Panc1 (cell line): ENCODE data around the gene PRKCZ. TPM values are rescaled to one million over a fixed set of nuclear protein-coding genes. Genes with fewer than 3 reads are reported as not detected.

Experiments
- ATAC-seq: fragments of 200-7000 bp; cut with Tn5 transposase; 2 replicates; pipeline ENCODE4 v1.9.1; 2020; ENCODE audit warnings: mild to moderate bottlenecking, moderate library complexity
- BruUV-seq: library from RNA; stranded (reverse); fragments of 400-500 nt; replicated peaks from 2 replicates; lab custom pipeline; 2021; lab: Mats Ljungman, UMichigan
- CTCF ChIA-PET: fragments of 300-600 bp; sonication (Branson Sonifier 250); formaldehyde crosslinking; loops from one replicate; lab custom pipeline; 2022; ENCODE audit warnings: antibody characterized with exemption; lab: Charles Lee
- POLR2A ChIA-PET: fragments of 300-600 bp; sonication (Branson Sonifier 250); formaldehyde crosslinking; loops from one replicate; lab custom pipeline; 2022; ENCODE audit warnings: antibody characterized with exemption; lab: Charles Lee
- DNase-seq: peaks from one replicate; pipeline ENCODE4 v3.0.0-alpha.2; 2010; ENCODE audit warnings: low read depth, low spot score
- H3K27ac ChIP-seq: 2 replicates; pipeline ENCODE4 v1.5.1; 2011; ENCODE audit warnings: mild to moderate bottlenecking, low read length, inconsistent platforms
- H3K27me3 ChIP-seq: fragments of 200-500 bp; sonication (Bioruptor generic); 2 replicates; pipeline ENCODE4 v1.6.0; 2014; ENCODE audit warnings: low read length, inconsistent platforms; ENCODE audit not compliant: control insufficient read depth, insufficient read depth
- H3K36me3 ChIP-seq: fragments of 200-500 bp; sonication (Bioruptor generic); 2 replicates; pipeline ENCODE4 v1.5.1; 2014; ENCODE audit warnings: inconsistent platforms, mild to moderate bottlenecking, low read length, moderate library complexity; ENCODE audit not compliant: control insufficient read depth, insufficient read depth
- H3K4me1 ChIP-seq: 2 replicates; pipeline ENCODE4 v1.5.1; 2011; ENCODE audit warnings: inconsistent platforms, mild to moderate bottlenecking, low read length, moderate library complexity; ENCODE audit not compliant: control insufficient read depth, insufficient read depth
- H3K4me3 ChIP-seq, 2 experiments: 2 replicates each; pipeline ENCODE4 v1.5.1; 2011 to 2012; ENCODE audit warnings: low read depth in 2 of 2, low read length in 2 of 2, mild to moderate bottlenecking in 2 of 2, inconsistent platforms in 1 of 2, moderate library complexity in 1 of 2
- H3K9me3 ChIP-seq: fragments of 200-500 bp; sonication (Bioruptor generic); 2 replicates; pipeline ENCODE4 v1.5.1; 2014; ENCODE audit warnings: low read depth, mild to moderate bottlenecking, inconsistent platforms, low read length, moderate library complexity; ENCODE audit not compliant: control insufficient read depth, insufficient read depth
- POLR2AphosphoS5 ChIP-seq: IDR thresholded peaks from 2 replicates; pipeline ENCODE4 v1.6.1; 2012; ENCODE audit warnings: mild to moderate bottlenecking, low read depth, low read length, moderate library complexity
- SIN3A ChIP-seq: IDR thresholded peaks from 2 replicates; pipeline ENCODE4 v1.6.1; 2012; ENCODE audit warnings: low read depth, mild to moderate bottlenecking, low read length, moderate library complexity, borderline replicate concordance; ENCODE audit not compliant: insufficient read depth
- TCF7L2 ChIP-seq: IDR thresholded peaks from 2 replicates; pipeline ENCODE4 v1.6.1; 2011; ENCODE audit warnings: mild to moderate bottlenecking, low read depth, low read length, inconsistent platforms
- in situ Hi-C: cut with HindIII; loops from 2 replicates; pipeline ENCODE4 v1.10.0; 2016; ENCODE audit warnings: low sequenced_read_pairs, low pct_unique_long_range_greater_than_20kb
- intact Hi-C: fragments of 100-400 bp; cut with micrococcal nuclease; formaldehyde crosslinking; loops from one replicate; pipeline ENCODE4 v1.10.0; 2022; ENCODE audit not compliant: unreplicated experiment
- total RNA-seq: library from RNA; stranded (reverse); gene quantifications from one replicate; pipeline ENCODE4 v1.2.1, GENCODE V29; 2021; ENCODE audit not compliant: unreplicated experiment
- TF ChIP-seq, protein P1 (sequence below): fragments of 450-650 bp; IDR thresholded peaks from 2 replicates; pipeline ENCODE4 v1.5.1; 2017; ENCODE audit warnings: mild to moderate bottlenecking
- TF ChIP-seq, protein P2 (sequence below), 2 experiments: IDR thresholded peaks; 2 replicates each; pipeline ENCODE4 v1.6.1; 2011 to 2012; ENCODE audit warnings: low read depth in 2 of 2, control low read depth in 1 of 2, low read length in 1 of 2, mild to moderate bottlenecking in 1 of 2, moderate library complexity in 1 of 2; ENCODE audit not compliant: insufficient read depth in 1 of 2

The PRKCZ gene
- total RNA-seq, 1 experiment from 2014 or later, result 26.7 TPM

DNA sequence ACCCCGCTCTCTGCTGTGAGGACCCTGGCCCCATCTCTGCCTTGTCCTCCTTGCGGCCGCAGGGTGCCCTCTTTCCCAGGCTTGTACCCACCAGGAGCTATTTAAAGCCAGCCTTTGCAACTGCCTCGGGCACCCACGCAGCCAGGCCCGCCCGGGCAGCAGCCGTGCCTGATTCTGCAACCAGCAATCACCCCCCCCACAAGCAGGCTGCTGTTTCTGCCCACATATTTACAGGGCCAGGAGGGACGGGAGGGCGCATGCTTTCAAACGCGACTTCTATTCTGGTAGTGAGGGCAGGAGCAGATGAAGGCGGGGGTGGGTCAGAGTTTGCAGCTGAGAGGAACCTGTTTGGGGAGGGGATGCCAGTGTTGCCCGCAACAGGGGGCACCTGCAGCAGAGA, 17.5 kb upstream of the PRKCZ start:
- H3K27ac ChIP-seq, result no peak overlapping the region
- no peaks in the 10 kb centered on the region for H3K27me3 ChIP-seq
- in situ Hi-C loops (no loop called here), intact Hi-C loops (no loop called here)
- no peaks in the 10 kb centered on the region for H3K4me1 ChIP-seq
- TF ChIP-seq TCF7L2, result no peak
- no peak for TF ChIP-seq SIN3A
- TF ChIP-seq POLR2AphosphoS5, result no peak
- TF ChIP-seq, protein P1, sequence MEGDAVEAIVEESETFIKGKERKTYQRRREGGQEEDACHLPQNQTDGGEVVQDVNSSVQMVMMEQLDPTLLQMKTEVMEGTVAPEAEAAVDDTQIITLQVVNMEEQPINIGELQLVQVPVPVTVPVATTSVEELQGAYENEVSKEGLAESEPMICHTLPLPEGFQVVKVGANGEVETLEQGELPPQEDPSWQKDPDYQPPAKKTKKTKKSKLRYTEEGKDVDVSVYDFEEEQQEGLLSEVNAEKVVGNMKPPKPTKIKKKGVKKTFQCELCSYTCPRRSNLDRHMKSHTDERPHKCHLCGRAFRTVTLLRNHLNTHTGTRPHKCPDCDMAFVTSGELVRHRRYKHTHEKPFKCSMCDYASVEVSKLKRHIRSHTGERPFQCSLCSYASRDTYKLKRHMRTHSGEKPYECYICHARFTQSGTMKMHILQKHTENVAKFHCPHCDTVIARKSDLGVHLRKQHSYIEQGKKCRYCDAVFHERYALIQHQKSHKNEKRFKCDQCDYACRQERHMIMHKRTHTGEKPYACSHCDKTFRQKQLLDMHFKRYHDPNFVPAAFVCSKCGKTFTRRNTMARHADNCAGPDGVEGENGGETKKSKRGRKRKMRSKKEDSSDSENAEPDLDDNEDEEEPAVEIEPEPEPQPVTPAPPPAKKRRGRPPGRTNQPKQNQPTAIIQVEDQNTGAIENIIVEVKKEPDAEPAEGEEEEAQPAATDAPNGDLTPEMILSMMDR, result no peak
- TF ChIP-seq, protein P2, sequence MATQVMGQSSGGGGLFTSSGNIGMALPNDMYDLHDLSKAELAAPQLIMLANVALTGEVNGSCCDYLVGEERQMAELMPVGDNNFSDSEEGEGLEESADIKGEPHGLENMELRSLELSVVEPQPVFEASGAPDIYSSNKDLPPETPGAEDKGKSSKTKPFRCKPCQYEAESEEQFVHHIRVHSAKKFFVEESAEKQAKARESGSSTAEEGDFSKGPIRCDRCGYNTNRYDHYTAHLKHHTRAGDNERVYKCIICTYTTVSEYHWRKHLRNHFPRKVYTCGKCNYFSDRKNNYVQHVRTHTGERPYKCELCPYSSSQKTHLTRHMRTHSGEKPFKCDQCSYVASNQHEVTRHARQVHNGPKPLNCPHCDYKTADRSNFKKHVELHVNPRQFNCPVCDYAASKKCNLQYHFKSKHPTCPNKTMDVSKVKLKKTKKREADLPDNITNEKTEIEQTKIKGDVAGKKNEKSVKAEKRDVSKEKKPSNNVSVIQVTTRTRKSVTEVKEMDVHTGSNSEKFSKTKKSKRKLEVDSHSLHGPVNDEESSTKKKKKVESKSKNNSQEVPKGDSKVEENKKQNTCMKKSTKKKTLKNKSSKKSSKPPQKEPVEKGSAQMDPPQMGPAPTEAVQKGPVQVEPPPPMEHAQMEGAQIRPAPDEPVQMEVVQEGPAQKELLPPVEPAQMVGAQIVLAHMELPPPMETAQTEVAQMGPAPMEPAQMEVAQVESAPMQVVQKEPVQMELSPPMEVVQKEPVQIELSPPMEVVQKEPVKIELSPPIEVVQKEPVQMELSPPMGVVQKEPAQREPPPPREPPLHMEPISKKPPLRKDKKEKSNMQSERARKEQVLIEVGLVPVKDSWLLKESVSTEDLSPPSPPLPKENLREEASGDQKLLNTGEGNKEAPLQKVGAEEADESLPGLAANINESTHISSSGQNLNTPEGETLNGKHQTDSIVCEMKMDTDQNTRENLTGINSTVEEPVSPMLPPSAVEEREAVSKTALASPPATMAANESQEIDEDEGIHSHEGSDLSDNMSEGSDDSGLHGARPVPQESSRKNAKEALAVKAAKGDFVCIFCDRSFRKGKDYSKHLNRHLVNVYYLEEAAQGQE (IDR thresholded peaks at IDR 0.05; ENCODE audit: insufficient read depth in 1 of 2, low read depth in 2 of 2, low read length in 1 of 2), result no peak
- no peak for DNase-seq
- H3K9me3 ChIP-seq, result no peaks in the 10 kb centered on the region
- ChIA-PET POLR2A (no interaction called here), CTCF (interaction anchor here (0.7 to 1.4 kb wide), 2 partner anchors 12 to 14 kb away, joined by 3 read pairs; no protein-coding TSS in a partner anchor)
- no TSS peak for BruUV-seq
- no peaks in the 10 kb centered on the region for H3K36me3 ChIP-seq
- ATAC-seq, result no peak
- no peak overlapping the region for H3K4me3 ChIP-seq

DNA sequence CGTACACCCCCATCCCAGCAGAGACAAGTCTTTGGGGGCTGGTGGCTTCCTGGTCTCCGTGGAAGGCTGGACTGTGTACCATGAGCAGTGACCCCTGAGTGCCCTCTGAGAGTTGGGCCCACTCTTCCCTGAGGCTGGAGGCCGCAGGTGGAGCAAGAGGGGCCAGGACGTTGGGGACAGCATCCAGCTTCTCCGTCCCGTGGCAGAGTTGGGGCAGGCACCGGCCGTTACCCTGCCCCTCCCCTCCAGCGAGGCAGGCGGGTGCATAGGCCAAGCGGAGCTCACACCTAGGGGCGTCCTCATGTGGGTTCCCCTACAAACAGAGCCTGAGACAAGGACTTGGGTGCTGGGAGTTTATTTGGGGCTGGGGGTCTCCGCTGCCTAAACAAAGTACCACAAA, 17.0 kb upstream of the PRKCZ start:
- Histone ChIP-seq H3K27ac (no peak overlapping the region), H3K9me3 (no peaks in the 10 kb centered on the region), H3K4me1 (no peaks in the 10 kb centered on the region), H3K4me3 (no peak overlapping the region), H3K27me3 (no peaks in the 10 kb centered on the region), H3K36me3 (no peaks in the 10 kb centered on the region)
- POLR2A ChIA-PET, result no interaction called here
- in situ Hi-C loops, result no loop called here
- no peak for DNase-seq
- BruUV-seq, result no TSS peak
- no peak for TF ChIP-seq POLR2AphosphoS5
- no peak for TF ChIP-seq SIN3A
- no peak for TF ChIP-seq TCF7L2
- TF ChIP-seq, protein P2 (IDR thresholded peaks at IDR 0.05; ENCODE audit: insufficient read depth in 1 of 2, low read depth in 2 of 2, low read length in 1 of 2), result no peak
- TF ChIP-seq, protein P1, result no peak
- no peak for ATAC-seq
- CTCF ChIA-PET, result no interaction called here
- intact Hi-C loops, result no loop called here
